ENCODE results near the gene THAP9.
"Not testable (repeated sequence)": the region's sequence is repeated elsewhere in the genome, so short reads cannot be mapped to it uniquely, and the experiment has no call there.

THAP9 gene

DNA sequence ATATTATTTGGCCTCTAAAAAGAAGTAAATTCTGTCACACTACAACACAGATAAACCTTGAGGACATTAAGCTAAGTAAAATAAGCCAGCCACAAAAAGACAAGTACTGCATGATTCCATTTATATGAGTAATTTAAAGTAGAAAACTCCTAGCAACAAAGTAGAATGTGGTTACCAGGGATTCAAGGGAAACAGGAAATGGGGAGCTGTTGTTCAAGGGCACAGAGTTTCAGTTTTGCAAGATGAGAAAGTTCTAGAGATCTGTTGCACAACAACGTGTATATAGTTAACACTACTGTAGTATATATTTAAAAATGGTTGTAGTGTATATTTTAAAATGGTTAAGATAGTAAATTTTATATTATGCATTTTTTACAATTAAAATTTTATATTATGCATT lies 34.9 kb upstream of the THAP9 start:
- Histone ChIP-seq H3K9me3 (ENCODE audit: control insufficient read depth, insufficient read depth, low read length) (no peaks in the 10 kb centered on the region), H3F3A (ENCODE audit: control insufficient read depth, insufficient read depth) (peaks cover 2% of the 10 kb centered on the region; the same call in 1 of the 2 replicates), H3K4me3 (ENCODE audit: low read length) (no peak overlapping the region), H3K4me2 (ENCODE audit: low read length) (no peak overlapping the region), H4K20me1 (ENCODE audit: control insufficient read depth, insufficient read depth, low read depth, low read length) (no peaks in the 10 kb centered on the region), H3K4me1 (ENCODE audit: control insufficient read depth, low read length) (no peaks in the 10 kb centered on the region), H3K27me3 (ENCODE audit: control insufficient read depth, low read length) (no peaks in the 10 kb centered on the region), H3K27ac (ENCODE audit: low read depth, low read length) (no peak overlapping the region), H3K36me3 (ENCODE audit: control insufficient read depth, low read length) (peaks cover 69% of the 10 kb centered on the region), H3K9me2 (replicated peaks; ENCODE audit: control insufficient read depth, low read length) (no peaks in the 10 kb centered on the region), H3K79me2 (ENCODE audit: control insufficient read depth, low read length) (no peaks in the 10 kb centered on the region)
- no peak for TF ChIP-seq EZH2phosphoT487 (IDR thresholded peaks at IDR 0.05; ENCODE audit: borderline replicate concordance, low read length)
- TF ChIP-seq, protein P1, sequence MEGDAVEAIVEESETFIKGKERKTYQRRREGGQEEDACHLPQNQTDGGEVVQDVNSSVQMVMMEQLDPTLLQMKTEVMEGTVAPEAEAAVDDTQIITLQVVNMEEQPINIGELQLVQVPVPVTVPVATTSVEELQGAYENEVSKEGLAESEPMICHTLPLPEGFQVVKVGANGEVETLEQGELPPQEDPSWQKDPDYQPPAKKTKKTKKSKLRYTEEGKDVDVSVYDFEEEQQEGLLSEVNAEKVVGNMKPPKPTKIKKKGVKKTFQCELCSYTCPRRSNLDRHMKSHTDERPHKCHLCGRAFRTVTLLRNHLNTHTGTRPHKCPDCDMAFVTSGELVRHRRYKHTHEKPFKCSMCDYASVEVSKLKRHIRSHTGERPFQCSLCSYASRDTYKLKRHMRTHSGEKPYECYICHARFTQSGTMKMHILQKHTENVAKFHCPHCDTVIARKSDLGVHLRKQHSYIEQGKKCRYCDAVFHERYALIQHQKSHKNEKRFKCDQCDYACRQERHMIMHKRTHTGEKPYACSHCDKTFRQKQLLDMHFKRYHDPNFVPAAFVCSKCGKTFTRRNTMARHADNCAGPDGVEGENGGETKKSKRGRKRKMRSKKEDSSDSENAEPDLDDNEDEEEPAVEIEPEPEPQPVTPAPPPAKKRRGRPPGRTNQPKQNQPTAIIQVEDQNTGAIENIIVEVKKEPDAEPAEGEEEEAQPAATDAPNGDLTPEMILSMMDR (IDR thresholded peaks at IDR 0.05; ENCODE audit: low read depth, low read length, poor library complexity, severe bottlenecking), result no peak

- H3K79me2 ChIP-seq (ENCODE audit: control insufficient read depth, low read length); H3K4me2 ChIP-seq (ENCODE audit: low read length); H3K27me3 ChIP-seq (ENCODE audit: control insufficient read depth, low read length); H3K4me3 ChIP-seq (ENCODE audit: low read length); H3K27ac ChIP-seq (ENCODE audit: low read depth, low read length); H3K4me1 ChIP-seq (ENCODE audit: control insufficient read depth, low read length); H4K20me1 ChIP-seq (ENCODE audit: control insufficient read depth, insufficient read depth, low read depth, low read length); H3K9me3 ChIP-seq (ENCODE audit: control insufficient read depth, insufficient read depth, low read length); H3F3A ChIP-seq (ENCODE audit: control insufficient read depth, insufficient read depth); H3K9me2 ChIP-seq (replicated peaks; ENCODE audit: control insufficient read depth, low read length): not testable (repeated sequence)
- H3K36me3 ChIP-seq (ENCODE audit: control insufficient read depth, low read length), result peaks cover 71% of the 10 kb centered on the region
Measured at GRCh38 chr4:82866033-82866432, 34.5 kb upstream of the THAP9 start.

- H3K79me2 ChIP-seq (ENCODE audit: control insufficient read depth, low read length), result no peaks in the 10 kb centered on the region
- no peaks in the 10 kb centered on the region for H3K27me3 ChIP-seq (ENCODE audit: control insufficient read depth, low read length)
- H3K27ac ChIP-seq (ENCODE audit: low read depth, low read length), result no peak overlapping the region
- no peaks in the 10 kb centered on the region for H3K4me1 ChIP-seq (ENCODE audit: control insufficient read depth, low read length)
- H3K4me2 ChIP-seq (ENCODE audit: low read length), result no peak overlapping the region
- no peak for TF ChIP-seq EZH2phosphoT487 (IDR thresholded peaks at IDR 0.05; ENCODE audit: borderline replicate concordance, low read length)
- TF ChIP-seq, protein P1 (IDR thresholded peaks at IDR 0.05; ENCODE audit: low read depth, low read length, poor library complexity, severe bottlenecking), result no peak
- no peak overlapping the region for H3K4me3 ChIP-seq (ENCODE audit: low read length)
- H3K36me3 ChIP-seq (ENCODE audit: control insufficient read depth, low read length), result peaks cover 72% of the 10 kb centered on the region
- no peaks in the 10 kb centered on the region for H3K9me3 ChIP-seq (ENCODE audit: control insufficient read depth, insufficient read depth, low read length)
- no peaks in the 10 kb centered on the region for H4K20me1 ChIP-seq (ENCODE audit: control insufficient read depth, insufficient read depth, low read depth, low read length)
- H3F3A ChIP-seq (ENCODE audit: control insufficient read depth, insufficient read depth), result peaks cover 2% of the 10 kb centered on the region; the same call in 1 of the 2 replicates
- H3K9me2 ChIP-seq (replicated peaks; ENCODE audit: control insufficient read depth, low read length), result no peaks in the 10 kb centered on the region
Measured at GRCh38 chr4:82866706-82867385, 33.7 kb upstream of the THAP9 start.

GRCh38 chr4:82868572-82868971 lies 32.0 kb upstream of the THAP9 start:
- Histone ChIP-seq H3K27me3 (ENCODE audit: control insufficient read depth, low read length) (no peaks in the 10 kb centered on the region), H3K4me3 (ENCODE audit: low read length) (no peak overlapping the region), H3K27ac (ENCODE audit: low read depth, low read length) (no peak overlapping the region), H3K4me1 (ENCODE audit: control insufficient read depth, low read length) (no peaks in the 10 kb centered on the region), H3F3A (ENCODE audit: control insufficient read depth, insufficient read depth) (peaks cover 2% of the 10 kb centered on the region; the same call in 1 of the 2 replicates), H3K36me3 (ENCODE audit: control insufficient read depth, low read length) (peaks cover 70% of the 10 kb centered on the region), H3K9me2 (replicated peaks; ENCODE audit: control insufficient read depth, low read length) (no peaks in the 10 kb centered on the region), H3K9me3 (ENCODE audit: control insufficient read depth, insufficient read depth, low read length) (no peaks in the 10 kb centered on the region), H4K20me1 (ENCODE audit: control insufficient read depth, insufficient read depth, low read depth, low read length) (no peaks in the 10 kb centered on the region), H3K4me2 (ENCODE audit: low read length) (no peak overlapping the region), H3K79me2 (ENCODE audit: control insufficient read depth, low read length) (no peaks in the 10 kb centered on the region)
- no peak for TF ChIP-seq EZH2phosphoT487 (IDR thresholded peaks at IDR 0.05; ENCODE audit: borderline replicate concordance, low read length)
- TF ChIP-seq, protein P1 (IDR thresholded peaks at IDR 0.05; ENCODE audit: low read depth, low read length, poor library complexity, severe bottlenecking), result no peak
